Activated CD4-positive, CD25-positive, alpha-beta regulatory T cell treated with anti-CD3 and anti-CD28 coated beads, Interleukin-2, amount 50 U/mL, for 16 hours (primary cell): Measurements from ENCODE around the gene TREML4.
A peak's percentile ranks its signal among the peaks of the same experiment; 100 is the strongest.
"Not testable (repeated sequence)": the region's sequence is repeated elsewhere in the genome, so short reads cannot be mapped to it uniquely, and the experiment has no call there.

Experiments
- DNase-seq: peaks from one replicate; pipeline ENCODE4 v3.0.0-alpha.2; 2020; ENCODE audit warnings: low read depth, low spot score

Gene TREML4

GRCh38 chr6:41228096-41228495, at the start of gene TREML4:
TSS of gene TREML4 (plus strand) at chr6:41228349. CDS start at chr6:41228428, 79 bp downstream.
- DNase-seq, result no peak

DNA sequence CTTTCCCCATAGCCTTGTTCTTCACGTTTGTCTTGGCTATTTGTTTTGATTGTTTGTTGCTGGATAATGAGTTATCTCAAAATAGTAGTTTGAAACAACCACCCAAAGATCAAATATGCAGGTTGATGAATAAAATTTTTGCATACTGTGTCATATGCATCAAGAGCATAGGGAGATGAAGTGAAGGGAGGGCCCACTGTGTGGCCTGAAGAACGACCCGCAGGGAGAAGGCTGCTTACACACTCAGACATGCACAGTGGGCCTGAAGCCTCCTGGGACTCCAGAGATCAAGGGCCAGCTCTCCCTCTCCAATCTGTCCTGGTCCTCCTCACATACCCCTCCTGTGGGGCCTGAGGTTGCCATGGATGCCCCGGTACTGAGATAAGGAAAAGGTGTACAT, 49.0 kb upstream of the TREML4 start:
- no peak for DNase-seq

GRCh38 chr6:41181566-41181965, 46.6 kb upstream of the TREML4 start:
- DNase-seq, result no peak

DNA sequence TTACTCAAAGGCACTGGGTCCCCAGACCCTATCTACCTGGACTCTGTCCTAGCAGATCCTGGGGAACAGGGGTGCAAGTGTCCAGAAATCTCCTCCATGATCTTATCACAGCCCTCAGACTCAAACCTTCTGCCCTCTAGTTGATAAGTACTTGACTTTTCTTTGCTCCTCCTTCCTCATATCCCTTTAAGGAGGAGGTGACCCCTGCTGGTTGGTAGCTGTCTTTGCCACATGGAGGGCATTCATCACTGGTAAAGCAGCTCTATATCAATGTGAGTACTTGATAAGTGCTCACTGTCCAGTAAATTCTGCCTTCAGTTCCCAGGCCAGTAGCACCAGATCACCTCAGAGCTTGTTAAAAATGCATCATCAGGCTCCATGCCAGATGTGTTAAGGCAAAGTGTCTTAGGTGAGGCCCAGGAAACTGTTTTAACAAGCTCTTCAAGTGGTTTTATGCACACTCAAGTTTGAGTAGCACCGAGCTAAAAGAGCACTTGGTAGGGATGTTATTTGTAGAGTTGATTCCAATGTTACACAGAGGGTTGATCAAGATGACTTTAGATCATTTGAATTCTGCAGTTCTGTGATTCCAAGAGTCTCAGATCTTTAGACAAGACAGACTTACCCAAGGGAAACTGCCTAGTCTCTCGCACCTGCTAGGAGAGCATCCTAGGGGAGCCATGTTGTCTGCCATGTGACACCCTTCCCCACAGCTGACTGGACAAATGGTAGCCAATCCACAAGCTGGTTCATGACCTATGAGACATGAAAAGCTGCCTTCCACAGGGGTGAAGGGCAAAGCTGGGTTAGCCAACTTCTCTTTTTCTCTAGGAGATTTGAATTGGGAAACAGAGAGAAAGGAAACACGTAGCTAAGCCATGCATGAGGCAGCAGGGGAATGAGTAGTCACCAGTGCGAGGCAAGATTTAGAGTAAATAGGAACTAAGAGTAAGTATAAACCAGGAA, 45.8 kb upstream of the TREML4 start:
- DNase-seq, result peak; percentile 26

GRCh38 chr6:41184761-41185160, 43.4 kb upstream of the TREML4 start:
- no peak for DNase-seq

GRCh38 chr6:41186031-41186562, 42.1 kb upstream of the TREML4 start:
- DNase-seq, result no peak

DNA sequence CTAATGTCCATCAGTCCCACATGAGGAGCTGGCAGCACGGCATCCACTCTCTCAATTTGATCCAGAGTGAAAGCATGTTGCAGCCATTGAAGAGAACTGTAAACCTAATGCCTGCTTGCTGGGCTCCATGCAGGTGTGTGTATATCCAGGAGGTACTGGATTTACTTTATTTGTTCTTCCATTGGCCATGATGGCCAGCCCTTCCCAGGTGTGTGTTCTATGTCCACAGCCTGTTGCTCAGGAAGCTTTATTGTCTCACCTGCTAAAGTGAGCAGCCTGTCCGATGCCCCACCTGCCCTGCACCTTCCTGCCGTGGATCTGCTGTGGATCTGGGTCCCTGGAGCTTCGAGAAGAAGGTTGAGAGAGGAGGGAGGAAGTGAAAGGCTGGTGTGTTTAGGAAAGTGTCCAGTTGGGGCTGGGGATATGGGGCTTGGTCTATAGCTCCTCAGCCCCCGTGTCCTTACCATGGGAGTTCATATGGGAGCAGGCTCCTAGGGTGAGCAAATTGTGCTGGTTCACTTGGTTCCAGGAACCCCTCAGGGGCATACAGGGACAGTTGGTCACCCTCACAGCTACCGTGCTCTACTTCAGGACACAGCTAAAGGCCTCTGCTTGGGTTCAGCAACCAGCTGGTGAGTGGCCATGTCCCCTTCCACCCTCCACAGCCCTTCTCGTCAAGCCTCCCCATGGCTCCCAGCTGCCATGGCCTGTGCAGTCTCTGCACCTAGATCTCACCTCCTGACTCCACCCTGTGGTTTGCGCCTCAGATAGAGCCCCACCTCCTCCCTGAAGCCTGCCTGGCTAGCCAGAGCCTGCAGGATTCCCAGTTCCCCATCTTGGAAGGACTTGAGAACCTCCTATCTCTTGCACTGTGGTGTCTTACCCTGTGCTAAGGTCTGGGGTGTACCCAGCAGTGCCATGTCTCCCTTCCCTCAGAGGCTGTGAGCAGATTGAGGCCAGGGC, 39.9 kb upstream of the TREML4 start:
- no peak for DNase-seq

DNA sequence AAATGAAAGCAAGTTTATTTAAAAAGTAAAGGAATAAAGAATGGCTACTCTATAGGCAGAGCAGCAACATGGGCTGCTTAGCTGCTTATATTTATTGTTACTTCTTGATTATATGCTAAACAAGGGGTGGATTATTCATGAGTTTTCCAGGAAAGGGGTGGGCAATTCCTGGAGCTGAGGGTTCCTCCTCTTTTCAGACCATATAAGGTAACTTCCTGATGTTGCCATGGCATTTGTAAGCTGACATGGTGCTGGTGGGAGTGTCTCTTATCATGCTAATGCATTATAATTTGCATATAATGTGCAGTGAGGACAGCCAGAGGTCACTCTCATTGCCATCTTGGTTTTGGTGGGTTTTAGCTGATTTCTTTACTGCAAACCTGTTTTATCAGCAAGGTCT, 39.1 kb upstream of the TREML4 start:
- DNase-seq, result not testable (repeated sequence)

- DNase-seq, result no peak
Measured at GRCh38 chr6:41189967-41190366, 38.2 kb upstream of the TREML4 start.

DNA sequence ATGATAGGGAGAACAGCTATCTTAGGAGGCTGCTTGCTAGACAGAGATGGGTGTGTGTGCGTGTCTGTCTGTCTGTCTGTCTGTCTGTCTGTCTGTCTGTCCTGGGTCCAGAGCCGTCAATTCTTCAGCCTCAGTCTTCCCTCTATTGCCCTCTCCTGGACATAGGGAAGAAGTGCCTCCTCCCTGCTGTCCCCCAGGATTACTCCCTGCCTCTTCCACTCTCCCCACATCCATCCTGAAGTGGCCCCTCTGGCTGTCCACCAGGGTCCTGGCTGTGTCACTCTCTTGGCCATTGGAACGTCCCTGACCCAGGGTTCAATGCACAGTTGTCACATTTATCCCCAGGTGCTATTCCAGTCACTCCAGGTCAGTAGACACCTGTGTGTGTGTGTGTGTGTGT, 37.4 kb upstream of the TREML4 start:
- DNase-seq, result no peak

- DNase-seq, result no peak
Measured at GRCh38 chr6:41191569-41191968, 36.6 kb upstream of the TREML4 start.

DNA sequence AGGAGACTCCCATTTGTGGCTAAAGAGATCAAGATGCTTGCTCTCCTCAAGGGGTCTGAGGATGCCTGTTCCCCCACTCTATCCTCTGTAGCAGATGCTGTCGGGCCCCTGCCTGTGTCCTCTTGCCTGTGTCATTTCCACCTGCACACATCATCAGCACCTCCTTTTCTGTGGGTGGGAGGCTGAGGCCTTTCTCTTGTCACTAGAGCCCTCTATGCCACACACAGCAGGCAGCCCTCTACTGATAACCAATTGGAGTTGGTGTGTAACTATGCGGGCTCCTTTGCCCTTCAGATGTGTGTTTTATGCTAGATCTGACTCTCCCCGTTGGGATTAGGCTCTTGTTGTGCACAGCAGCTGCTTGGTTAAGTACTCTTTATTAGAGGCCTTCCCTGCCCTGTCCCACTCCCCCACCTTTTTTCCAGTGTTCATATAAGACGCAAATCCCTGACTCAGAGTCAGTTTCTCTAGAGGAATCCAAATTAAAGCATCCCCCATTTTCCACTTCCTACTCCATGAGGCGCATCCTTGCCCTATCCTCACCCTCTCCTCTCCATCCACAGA, 34.9 kb upstream of the TREML4 start:
- DNase-seq, result no peak

GRCh38 chr6:41193884-41194283, 34.3 kb upstream of the TREML4 start:
- no peak for DNase-seq

DNA sequence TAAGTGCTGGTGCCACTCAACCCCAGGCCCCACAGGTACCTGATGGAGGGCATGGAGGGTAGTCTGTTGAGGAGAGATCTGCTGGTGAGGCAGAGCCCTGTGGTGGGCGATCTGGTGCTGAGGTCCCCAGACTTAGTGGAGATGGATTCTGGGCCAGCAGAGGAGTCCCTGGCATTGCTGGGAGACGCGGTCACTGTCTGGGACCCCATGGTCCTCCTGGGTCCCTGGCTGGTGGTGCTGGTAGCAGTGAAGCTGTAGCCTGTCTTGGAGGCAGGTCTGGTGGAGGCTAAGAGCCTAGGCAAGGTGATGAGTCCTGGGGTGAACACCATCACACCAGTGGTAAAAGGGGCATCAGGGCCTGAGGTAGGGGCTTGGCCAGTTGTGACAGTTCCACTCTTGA, 33.8 kb upstream of the TREML4 start:
- DNase-seq, result no peak

- DNase-seq, result no peak
Measured at GRCh38 chr6:41197234-41197633, 30.9 kb upstream of the TREML4 start.

DNA sequence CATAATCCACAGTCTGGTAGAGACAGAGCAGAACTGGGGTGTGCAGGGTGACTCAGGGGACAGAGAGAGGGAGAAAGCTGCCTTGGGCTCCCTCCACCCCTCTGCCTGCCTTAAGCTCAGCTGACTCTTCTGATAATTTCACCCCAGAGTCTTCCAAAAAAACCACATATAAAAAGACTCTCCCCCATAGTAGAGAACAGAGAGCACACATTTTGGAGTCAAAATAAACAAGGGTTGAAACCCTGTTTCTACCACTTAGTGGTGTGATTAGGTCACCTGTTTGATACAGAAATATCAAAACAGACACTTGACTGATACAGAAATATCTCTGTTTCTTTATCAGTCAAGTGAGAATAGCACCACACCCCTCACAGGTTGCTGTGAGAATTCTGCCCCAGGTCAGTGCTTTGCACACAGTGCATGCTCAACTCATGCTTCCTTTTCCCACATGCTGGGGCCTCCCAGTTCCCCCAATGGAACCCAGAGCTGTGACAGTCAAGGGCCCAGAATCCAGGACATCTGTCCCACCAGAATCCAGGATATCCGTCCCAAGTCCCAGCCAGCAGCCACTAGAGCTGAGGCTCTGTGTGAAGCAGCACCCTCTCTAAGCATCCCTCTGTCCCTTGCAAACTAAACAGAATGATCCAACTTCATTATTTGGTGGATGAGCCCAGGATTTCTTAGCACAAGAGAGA, 28.4 kb upstream of the TREML4 start:
- no peak for DNase-seq

- peak; percentile 30 for DNase-seq
Measured at GRCh38 chr6:41200296-41200900, 27.8 kb upstream of the TREML4 start.

- DNase-seq, result no peak
Measured at GRCh38 chr6:41200901-41201763, 27.0 kb upstream of the TREML4 start, which contains the start of gene TREML2. TSS of gene TREML2 (minus strand) at chr6:41201149. CDS start at chr6:41201008, 141 bp downstream.

DNA sequence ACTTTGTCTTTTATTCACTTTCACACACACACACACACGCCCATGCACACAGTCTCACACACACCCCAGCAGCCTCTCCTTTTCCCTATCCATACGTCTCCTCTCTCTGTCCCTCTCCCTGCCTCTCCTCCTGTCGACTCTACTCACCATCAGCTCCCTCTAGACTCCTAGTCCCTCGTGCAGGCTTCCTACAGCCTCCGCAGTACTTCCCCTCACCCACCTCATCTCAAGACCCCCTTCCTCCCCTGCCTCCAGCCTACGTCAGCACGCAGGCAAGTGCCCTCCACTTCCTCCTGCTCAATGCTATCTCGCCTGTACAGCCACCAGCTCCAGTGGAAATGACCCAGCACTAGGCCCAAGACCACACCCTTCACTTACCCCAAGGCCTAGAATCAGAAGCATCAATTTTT, 26.4 kb upstream of the TREML4 start:
- DNase-seq, result no peak

- DNase-seq, result no peak
Measured at GRCh38 chr6:41204156-41204555, 24.0 kb upstream of the TREML4 start.
